Measurements from ENCODE around the gene SEC16A.
A peak's percentile ranks its signal among the peaks of the same experiment; 100 is the strongest.

SEC16A gene

DNA sequence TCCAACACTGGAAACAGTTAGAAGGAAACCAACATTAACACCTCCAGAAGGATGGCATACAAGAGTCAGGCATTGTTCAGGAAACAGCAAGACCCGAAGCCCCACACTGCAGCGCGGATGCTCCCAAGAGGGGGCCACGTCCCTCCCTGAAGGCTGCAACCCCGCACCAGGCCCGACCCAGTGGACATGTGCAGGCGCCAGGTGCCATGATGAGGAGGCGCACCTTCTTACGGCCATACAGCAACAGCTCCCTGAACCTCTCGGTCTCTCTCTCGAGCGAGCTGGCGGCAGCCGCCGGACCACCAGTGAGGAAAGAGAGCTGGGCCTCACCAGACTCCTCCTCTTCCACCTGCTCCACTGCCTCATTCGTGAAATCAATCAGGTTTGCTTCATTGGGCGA, 20.2 kb downstream of the SEC16A start:
- no peak for DNase-seq

DNA sequence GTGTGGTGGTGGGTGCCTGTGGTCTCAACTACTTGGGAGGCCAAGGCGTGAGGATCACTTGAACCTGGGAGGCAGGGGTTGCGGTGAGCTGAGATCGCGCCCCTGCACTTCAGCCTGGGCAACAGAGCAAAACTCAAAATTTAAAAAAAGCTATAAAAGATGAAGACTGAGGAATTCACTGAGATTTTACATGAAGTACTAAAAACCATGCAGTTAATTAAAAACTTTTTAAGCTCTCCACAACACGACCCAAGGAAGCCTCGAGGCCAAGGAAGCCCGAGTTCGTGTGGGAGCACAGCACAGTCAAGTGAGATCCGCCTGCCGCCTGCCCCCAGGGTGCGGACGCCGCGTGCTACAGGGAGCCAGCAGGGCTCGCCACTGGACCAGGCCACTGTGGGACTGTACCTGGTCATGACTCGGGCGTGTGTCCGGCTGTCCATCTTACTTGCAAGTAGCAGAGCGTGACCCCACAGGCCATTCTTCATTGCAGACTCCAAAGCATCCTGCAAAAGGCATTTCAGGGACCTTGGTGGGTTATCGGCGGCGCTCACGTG, 22.0 kb downstream of the SEC16A start:
- no peak for DNase-seq

DNA sequence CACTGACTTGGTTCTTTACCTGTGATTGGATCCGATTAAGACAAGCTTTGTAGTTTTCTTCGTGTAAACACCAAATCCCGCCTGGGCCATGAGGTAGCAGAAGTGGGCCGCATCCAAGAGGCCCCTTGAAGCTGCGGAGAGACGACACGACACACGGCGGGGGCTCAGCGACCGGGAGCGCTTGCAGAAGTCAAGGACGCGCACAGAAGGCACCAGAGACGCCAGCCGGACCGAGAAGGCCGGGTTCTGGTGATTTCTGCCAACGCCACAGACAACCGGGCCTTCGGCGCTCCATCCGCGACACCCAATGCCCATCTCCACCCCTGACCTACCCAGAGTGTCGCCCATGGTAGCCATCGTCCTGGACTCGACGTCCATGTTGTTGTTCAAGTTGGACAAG, 23.4 kb downstream of the SEC16A start:
- DNase-seq, result no peak

- no peak for DNase-seq
Observed at GRCh38 chr9:136457326-136457725, 25.5 kb downstream of the SEC16A start.

GRCh38 chr9:136456258-136456657, 26.6 kb downstream of the SEC16A start:
- no peak for DNase-seq

DNA sequence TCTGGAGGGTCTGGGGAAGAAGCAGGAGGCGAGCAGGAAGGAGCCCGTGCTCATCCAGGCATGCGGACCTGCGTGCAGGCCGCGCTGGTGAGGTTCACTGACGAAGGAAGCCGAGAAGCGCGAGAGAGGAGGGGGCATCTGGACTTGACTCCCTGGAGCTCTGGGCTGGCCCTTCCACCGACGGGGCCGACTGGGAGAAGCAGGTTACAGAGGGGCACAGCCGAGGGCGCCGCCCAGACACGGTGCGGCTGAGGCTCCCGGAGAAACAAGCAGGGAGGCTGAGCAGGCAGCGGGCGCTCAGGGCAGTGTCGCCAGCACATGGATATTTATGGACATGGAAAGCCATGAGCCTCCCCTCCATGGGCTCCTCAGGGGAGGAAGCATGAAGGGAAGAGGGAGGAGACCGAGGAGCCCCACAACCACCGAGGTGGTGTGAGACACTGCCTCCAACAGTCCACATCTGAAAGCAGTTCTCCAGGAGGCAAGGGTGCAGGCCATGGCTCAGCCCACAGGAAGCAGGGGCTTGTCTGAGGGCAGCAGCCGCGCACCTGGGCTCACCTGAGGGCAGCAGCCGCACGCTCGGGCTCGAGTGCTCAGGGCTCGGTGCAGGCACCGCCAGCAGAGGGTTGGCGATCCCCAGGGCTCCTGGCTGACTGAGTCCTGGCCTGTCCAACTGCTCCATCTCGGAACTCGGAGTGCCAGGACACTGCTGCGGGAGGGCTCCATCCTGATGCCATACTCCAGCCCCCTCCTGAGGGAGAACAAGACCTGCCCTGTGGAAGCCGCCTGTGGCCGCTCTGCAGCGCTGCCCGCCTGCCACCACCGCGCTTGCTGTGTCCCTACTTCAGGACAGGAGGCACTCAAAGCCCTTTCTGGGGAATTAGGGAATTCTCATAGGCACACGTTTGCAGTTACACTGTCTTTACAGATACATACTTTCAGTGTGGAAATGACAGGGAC, 27.5 kb downstream of the SEC16A start:
- DNase-seq, result no peak

- no peak for DNase-seq
Observed at GRCh38 chr9:136454026-136454796, 28.6 kb downstream of the SEC16A start.

DNA sequence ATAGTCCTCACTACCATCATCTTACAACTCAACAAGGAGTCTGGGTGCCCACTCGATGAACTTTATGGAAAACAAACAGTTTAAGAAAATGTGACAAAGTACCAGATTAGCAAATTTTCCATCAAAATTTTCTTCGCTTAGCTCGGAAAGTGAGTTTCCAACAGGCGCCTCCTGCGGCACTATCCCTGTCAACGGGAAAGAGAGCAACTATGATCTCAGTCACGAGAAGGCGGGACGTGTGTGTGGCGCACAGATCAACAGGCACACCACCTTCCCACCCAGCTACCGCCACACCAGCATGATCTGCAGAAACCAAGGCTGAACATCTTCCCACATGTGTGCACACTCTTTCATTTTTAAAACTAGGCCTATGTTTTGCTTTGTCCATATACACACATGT, 29.5 kb downstream of the SEC16A start:
- DNase-seq, result no peak

GRCh38 chr9:136451221-136451877, 31.5 kb downstream of the SEC16A start:
- DNase-seq, result no peak

DNA sequence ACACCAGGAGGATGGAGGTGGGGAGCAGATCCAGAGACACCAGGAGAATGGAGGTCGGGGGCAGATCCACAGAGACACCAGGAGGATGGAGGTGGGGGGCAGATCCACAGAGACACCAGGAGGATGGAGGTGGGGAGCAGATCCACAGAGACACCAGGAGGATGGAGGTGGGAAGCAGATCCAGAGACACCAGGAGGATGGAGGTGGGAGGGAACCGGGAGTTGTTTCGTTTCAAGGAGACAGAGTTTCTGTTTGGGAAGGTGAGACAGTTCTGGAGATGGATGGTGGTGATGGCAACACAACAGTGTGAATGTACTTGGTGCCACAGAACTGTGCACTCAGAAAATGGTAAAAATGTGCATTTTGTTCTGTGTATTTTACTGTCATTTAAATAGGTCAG, 34.2 kb downstream of the SEC16A start:
- no peak for DNase-seq

DNA sequence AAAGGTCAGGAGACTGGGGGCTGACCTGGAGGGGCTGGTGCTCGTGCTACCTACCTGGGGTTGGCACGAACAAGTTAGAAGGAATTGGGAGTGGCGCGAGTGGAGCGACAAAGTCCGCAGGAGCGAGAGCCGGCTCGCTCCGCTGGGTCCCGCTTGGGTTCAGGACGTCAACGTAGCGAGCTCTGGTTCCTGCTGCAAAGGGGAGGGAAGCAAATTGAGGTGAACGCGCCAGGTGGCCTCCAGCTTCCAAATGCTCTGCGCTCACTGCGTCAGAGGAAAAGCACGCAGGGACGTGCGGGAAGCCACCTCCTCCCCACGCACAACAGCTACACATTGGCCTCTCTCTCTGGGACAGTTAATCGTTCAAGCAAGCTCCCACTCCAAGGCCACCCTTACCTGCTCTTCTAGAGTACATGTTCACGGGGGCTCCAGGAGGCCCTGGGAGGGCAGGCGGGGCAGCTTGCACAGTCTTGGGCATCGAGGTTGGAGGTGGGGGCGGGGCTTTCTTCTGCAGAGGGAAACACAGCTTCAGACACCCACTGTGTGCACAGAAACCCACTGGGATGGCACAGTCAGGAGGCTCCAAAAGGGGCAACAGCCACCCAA, 35.6 kb downstream of the SEC16A start:
- no peak for DNase-seq

DNA sequence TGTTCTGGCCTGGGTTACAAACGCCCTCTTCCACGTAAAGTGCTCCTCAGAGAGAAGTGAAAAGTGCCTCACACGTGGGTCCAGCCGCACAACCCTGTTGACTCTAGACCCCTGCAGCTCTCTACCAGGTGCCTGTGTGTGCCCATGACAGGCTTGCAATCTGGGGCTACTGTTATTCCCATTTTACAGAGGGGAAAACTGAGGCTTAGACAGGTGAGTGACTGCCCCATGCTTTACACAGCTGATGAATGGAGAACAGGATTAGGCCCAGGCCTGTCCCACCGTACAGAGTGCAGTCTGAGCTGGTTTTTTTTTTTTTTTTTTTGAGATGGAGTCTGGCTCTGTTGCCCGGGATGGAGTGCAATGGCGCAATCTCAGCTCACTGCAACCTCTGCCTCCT, 37.0 kb downstream of the SEC16A start:
- DNase-seq, result no peak

DNA sequence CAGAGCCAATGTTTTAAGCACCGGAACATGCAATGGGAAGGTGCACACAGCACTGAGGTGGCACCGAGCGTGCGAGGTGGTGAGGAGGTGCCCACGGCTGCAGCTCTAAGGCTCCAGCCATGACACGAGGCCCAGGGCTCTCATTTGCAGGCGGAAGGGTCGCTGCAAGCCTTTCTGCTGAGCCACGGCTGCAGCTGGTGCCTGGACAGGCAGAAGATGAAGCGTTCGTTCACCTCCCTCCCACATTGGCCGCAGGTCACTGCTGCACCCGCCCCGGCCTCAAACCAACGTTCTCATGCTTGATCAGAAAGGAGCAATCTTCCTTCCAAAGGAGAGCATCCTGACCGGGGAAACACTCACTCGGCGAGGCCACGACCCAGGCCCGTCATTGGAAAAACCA, 38.7 kb downstream of the SEC16A start:
- no peak for DNase-seq

DNA sequence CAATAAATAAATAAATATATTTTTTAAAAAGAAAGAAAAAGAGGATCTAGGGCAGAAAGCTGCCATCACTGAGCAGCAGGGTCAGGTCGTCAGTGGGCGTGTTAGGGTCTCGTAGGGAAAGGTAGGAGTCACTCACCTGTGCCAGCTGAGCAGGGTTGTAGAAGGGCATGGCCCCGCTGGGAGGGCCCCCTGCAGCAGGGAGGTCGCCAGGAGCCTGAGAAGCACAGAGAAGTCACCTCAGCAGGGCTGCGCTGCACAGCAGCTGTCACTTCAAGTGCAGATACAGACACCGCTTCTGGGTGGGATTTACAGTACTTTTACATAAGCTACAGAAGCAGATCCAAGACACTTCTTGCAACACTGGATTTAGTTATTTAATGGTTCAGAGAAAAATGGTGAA, 39.2 kb downstream of the SEC16A start:
- DNase-seq, result no peak

GRCh38 chr9:136443087-136443486, 39.8 kb downstream of the SEC16A start:
- no peak for DNase-seq

DNA sequence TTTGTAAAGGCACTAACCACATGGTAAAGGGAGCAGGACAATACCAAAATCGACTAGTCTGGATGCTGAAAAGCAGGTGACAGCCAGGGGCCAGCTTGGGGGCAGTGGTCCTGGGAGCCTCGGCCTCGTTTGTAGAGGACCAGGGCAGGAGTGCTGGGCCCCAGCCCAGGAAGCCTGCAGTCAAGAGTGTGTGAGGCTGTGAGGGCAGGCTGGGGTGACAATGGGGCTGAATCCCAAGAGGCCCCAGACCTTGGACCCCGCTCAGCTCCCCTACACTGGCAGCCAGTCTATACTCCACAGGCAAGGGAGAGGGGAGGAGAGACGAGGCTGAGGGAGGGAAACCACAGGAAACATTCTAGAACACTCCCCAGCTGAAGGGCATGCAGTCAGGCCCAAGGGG, 40.6 kb downstream of the SEC16A start:
- no peak for DNase-seq

DNA sequence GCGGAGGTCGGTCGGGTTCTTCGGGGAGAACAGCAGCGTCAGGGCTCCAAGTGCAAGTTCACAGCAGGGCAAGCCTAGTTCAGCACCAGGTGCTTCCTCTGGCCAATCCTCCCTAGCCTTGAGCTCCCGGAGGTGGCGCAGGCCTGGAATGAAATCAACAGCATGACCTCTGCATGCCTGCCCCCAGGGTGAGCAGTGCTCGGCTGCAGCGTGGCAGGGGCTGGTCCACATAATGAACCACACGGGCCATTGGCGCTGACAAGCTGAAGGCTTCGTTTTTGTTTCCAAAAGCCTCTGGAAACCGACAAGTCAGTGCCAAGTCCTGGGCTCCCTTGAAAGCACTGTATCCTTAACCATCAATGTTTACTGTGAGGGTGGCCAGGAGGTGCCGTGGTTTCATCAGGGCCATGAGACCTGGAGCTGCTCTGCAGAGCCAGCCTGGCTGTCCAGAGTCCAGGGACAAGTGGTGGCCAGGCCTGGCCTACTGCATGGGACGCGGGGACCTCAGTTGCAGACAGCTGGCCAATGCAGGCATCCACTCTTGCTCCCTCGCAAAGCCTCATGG, 41.1 kb downstream of the SEC16A start:
- no peak for DNase-seq

GRCh38 chr9:136441191-136441680, 41.6 kb downstream of the SEC16A start:
- no peak for DNase-seq

DNA sequence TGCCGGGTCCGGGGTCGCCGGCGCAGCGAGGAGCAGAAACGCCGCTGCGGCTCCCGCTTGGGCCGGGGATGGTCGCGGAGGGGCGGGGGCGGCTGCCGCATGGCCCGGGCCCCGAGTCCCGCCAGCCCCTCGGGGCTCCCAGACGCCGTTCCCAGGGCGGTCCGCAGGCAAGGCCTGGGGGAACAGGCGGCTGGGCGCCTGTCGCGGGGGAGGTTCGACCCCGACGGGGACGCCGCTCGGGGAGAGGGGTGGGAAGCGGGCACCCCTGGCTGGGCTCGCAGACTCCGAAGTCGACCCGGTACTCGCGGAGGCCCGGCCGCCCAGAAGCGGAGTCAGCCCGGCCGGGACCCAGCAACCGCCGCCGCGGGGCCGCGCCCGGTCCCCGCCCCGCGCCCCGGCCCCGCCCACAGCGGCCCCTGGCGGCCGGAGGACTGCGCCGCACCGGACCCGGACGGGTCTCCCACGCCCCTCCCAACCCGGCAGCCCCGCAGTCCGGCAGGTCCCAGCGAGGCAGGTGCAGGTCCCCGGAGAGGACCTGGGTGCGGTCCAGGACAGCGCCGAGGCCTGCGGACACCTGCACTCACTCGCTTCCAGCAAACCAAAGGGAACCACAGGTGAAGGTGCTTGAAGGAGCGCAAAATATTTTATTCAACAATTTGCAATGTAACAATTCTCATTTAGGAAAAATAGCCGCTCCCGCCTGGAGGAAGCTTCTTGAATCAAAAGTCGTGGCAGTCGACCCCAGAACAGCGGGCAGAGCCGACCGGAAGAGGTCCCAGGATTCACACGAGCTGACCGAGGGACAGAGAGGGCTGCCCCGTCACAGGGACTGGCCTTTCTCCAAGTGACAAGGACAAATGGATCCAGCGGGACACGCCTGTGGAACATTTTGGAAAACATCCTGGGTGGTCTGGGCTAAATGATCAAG, 43.1 kb downstream of the SEC16A start, which contains the start of gene INPP5E:
Gene INPP5E (minus strand): TSS at position 365 of the 928 bp plus-strand sequence. CDS start 426 bp downstream, outside the sequence.
- DNase-seq, result peak; percentile 71

All from fibroblast of skin of abdomen (primary cell).